HG02678 (cell line): Measurements from ENCODE around the gene CCDC194.
A peak's percentile ranks its signal among the peaks of the same experiment; 100 is the strongest.
"Not testable (repeated sequence)": the region's sequence is repeated elsewhere in the genome, so short reads cannot be mapped to it uniquely, and the experiment has no call there.

Experiments used
- ATAC-seq: cut with Tn5 transposase; IDR thresholded peaks from one replicate; pipeline ENCODE4 v1.9.1; 2021; ENCODE audit warnings: mild to moderate bottlenecking, moderate library complexity; ENCODE audit not compliant: unreplicated experiment

The CCDC194 gene

GRCh38 chr19:17378271-17378670 is 15.7 kb downstream of the CCDC194 start:
- no peak for ATAC-seq

DNA sequence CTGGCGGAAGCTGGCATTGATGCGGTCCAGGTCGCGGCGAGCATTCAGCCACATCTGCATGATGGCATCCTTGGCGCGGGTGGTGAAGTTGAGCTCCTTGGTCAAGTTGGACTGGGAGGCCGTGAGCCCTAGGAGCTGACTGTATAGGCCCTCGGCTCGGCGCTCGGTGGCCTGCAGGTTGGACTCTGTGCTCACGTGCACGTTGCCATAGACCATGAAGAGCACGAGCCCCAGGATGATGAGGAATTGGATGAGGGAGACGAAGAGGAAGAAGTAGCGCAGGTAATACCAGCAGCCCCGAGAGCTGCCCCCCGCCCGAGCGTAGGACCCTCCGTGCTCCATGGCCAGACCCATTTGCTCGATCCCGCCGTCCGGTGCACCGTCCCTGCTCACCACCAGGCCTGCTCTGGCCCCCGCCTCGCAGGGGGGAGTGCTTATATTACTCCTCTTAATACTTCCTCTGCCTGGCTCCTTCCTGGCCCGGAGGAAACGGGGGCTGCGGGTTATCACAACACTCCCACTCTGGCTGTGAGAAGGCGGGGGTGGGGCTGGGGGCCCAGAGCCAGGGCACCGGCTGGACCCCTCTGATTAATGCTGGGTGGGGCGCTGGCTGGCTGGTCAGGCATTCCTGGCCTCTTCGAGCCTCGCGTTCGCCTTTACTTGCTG is 16.9 kb downstream of the CCDC194 start, which contains the start of gene PLVAP:
Gene PLVAP, minus strand, starts transcription at position 408 of the 666 bp plus-strand sequence. Its CDS starts 54 bp downstream, at position 354.
- no peak for ATAC-seq

- peak; percentile 89 for ATAC-seq
Observed at GRCh38 chr19:17370026-17370587, 23.9 kb downstream of the CCDC194 start.

GRCh38 chr19:17365361-17365760 is 28.6 kb downstream of the CCDC194 start:
- no peak for ATAC-seq

DNA sequence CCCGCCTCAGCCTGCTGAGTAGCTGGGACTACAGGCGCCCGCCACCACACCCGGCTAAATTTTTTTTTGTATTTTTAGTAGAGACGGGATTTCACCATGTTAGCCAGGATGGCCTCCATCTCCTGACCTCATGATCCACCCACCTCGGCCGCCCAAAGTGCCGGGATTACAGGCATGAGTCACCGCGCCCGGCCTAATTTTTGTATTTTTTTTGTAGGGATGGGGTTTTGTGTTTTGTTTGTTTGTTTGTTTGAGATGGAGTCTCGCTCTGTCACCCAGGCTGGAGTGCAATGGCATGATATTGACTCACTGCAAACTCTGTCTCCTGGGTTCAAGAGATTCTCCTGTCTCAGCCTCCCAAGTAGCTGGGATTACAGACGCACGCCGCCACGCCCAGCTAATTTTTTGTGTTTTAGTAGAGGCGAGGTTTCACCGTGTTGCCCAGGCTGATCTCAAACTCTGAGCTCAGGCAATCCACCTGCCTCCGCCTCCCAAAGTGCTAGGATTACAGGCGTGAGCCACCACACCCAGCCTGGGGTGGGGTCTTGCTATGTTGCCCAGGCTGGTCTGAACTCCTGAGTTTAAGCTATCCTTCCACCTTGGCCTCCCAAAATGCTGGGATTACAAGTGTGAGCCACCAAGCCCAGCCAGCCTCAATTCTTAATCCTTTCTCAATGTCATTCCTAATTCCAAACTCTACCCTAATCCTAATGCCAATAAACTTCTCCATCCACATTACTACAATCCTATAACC is 30.0 kb downstream of the CCDC194 start:
- not testable (repeated sequence) for ATAC-seq

GRCh38 chr19:17359905-17360800 is 33.8 kb downstream of the CCDC194 start:
- no peak for ATAC-seq

DNA sequence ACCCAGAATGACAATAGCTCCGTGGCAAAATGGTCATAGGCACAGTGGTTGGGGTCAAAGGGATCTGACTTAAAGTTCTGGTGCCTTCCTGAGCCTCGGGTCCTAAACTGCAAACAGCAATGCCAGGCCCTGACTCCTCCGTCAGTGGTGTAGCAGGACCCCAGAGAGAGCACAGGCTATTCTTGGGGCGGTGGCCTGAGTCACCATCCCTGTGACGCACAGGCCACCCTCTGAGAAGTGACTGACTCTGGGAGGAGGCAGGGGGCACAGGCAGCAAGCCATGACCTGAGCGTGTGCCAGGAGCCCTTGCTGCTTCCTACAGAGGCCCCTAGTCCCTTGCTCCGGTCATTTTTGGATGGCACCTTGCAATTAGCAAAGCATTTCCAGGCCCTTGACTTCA is 35.6 kb downstream of the CCDC194 start:
- ATAC-seq, result no peak

DNA sequence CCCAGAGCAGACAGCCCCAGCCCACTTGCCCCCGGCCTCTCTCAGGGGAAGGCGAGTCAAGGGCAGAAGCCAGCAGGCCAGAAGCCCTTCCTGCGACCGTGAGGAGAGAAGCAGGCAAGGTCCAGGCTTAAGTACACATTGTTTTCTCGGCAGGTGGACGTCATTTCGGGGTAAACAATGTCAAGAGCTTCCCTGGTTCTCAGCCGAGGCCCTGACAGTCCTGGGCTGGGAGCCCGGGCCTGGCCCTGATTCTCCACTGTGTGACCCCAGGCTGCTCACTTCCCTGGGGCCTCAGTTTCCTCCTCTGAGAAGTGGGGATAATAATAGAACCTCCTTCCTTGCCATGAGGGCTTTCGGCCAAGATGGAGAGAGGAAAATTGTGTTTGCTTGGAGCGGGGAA is 36.3 kb downstream of the CCDC194 start:
- ATAC-seq, result no peak

- no peak for ATAC-seq
Observed at GRCh38 chr19:17357078-17357666, 36.8 kb downstream of the CCDC194 start.

- ATAC-seq, result no peak
Observed at GRCh38 chr19:17353386-17353785, 40.6 kb downstream of the CCDC194 start.

GRCh38 chr19:17352608-17353280 is 41.3 kb downstream of the CCDC194 start:
- no peak for ATAC-seq

DNA sequence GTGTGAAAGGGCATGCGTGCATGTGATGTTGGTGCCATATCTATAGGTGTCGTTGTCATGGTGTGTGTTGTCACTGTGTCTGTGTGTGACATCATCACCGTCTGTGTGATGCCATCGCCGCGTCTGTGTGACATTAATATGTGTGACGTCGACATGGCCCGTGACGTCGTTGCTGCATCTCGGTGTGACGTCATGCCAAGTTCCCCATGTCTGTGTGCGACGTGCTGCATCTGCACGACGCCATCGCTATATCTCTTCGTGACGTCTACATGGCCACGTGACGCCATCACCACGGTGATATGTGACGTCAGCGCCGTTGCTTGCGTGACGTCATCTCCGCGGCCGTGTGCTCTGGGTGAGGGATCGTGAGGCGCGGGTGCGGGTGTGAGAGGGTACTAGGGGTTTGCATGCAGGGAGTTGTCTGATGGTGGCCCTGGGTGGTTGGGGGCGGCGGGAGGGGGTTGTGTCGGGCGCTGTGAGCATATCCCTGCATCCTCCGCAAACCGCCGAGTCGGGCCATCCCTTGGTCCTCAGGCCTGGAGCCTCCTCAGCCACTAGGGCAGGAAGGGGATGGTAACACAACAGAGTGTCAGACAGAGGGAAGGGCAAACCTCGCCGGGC is 42.1 kb downstream of the CCDC194 start:
- ATAC-seq, result no peak

- no peak for ATAC-seq
Observed at GRCh38 chr19:17348700-17349099, 45.3 kb downstream of the CCDC194 start.

GRCh38 chr19:17347877-17348276 is 46.1 kb downstream of the CCDC194 start:
- no peak for ATAC-seq

- no peak for ATAC-seq
Observed at GRCh38 chr19:17347361-17347760, 46.6 kb downstream of the CCDC194 start.

DNA sequence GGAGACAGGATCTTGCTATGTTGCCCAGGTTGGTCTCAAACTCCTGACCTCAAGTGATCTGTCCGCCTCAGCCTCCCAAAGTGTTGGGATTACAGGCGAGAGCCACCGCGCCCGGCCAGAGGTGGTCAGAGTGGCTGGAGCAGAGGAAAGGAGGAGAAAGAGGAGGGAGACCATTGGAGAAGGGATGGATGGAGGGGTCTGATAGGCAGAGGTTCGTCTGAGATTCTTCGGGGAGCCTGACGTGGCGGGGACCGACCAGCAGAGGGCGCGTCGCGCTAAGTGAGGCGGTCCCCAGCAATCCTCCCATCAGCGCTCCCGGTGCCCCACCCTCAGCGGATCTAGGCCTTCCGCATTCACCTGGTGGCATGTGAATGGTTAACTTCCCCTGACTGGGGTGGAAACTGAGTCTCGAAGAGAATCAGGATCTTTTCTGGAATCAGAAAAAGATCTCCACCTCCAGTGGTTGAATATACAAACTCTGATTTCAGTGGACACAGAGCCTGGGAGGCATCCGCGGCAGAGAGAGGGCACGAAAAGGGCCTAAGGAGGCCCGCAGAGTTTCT is 47.8 kb downstream of the CCDC194 start:
- ATAC-seq, result peak; percentile 47

DNA sequence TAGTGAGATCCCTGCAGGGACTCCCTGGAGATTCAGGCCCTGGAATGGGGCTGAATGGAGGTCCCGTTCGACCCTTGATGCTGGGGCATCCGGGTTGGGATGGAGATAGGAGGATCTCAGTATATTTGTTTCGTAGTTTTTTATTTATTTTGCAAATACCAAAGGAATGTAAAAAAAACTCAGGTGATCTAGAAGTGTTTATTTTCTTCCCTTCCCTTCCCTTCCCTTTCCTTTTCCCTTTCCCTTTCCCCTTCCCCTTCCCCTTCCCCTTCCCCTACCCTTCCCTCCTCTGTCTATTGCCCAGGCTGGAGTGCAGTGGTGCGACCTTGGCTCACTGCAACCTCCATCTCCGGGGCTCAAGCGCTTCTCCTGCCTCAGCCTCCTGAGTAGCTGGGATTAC is 52.2 kb downstream of the CCDC194 start:
- ATAC-seq, result no peak

DNA sequence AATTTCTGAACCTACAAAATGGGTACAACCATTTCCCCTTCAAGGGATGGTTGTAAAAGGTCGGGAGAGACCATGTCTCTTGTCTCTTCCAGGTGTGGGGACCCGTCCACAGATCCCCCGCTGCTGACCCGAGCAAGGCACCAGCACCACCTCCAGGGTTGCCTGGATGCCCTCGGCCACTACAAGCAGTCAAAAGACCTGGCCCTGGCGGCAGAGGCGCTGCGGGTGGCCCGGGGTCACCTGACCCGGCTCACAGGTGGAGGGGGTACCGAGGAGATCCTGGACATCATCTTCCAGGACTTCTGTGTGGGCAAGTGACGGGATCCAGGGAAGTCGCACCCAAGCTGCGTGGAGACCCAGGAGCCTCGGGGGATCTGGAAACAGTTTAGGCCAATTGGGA is 52.6 kb downstream of the CCDC194 start:
- no peak for ATAC-seq

DNA sequence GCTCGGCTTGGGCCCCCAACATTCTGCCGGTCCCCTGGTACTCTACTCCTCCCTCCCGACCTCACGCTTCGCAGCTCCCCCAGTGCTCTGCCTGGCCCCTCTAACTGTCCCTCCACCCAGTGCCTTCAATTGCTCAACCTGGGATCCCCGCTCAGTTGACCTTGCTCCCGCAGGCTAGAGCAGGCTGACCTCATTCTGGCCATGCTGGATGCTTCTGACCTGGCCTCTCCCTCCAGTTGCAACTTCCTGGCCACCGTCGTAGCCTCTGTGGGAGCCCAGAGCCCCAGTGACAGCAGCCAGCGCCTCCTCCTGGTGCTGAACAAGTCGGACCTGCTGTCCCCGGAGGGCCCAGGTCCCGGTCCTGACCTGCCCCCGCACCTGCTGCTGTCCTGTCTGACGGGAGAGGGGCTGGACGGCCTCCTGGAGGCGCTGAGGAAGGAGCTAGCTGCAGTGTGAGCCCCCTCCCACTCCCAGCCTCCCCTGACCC is 53.1 kb downstream of the CCDC194 start:
- no peak for ATAC-seq
